Measurements from ENCODE around the gene GPR176.

The GPR176 gene, protein sequence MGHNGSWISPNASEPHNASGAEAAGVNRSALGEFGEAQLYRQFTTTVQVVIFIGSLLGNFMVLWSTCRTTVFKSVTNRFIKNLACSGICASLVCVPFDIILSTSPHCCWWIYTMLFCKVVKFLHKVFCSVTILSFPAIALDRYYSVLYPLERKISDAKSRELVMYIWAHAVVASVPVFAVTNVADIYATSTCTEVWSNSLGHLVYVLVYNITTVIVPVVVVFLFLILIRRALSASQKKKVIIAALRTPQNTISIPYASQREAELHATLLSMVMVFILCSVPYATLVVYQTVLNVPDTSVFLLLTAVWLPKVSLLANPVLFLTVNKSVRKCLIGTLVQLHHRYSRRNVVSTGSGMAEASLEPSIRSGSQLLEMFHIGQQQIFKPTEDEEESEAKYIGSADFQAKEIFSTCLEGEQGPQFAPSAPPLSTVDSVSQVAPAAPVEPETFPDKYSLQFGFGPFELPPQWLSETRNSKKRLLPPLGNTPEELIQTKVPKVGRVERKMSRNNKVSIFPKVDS

GRCh38 chr15:39919748-39920509, at the start of gene GPR176:
TSS of gene GPR176 (minus strand) at chr15:39920266. CDS start at chr15:39920026, 240 bp downstream.
- no peak for DNase-seq (ENCODE audit: low read depth in 2 of 2)

GRCh38 chr15:39969002-39969394, 48.9 kb upstream of the GPR176 start:
- DNase-seq (ENCODE audit: low read depth in 2 of 2), result no peak

DNA sequence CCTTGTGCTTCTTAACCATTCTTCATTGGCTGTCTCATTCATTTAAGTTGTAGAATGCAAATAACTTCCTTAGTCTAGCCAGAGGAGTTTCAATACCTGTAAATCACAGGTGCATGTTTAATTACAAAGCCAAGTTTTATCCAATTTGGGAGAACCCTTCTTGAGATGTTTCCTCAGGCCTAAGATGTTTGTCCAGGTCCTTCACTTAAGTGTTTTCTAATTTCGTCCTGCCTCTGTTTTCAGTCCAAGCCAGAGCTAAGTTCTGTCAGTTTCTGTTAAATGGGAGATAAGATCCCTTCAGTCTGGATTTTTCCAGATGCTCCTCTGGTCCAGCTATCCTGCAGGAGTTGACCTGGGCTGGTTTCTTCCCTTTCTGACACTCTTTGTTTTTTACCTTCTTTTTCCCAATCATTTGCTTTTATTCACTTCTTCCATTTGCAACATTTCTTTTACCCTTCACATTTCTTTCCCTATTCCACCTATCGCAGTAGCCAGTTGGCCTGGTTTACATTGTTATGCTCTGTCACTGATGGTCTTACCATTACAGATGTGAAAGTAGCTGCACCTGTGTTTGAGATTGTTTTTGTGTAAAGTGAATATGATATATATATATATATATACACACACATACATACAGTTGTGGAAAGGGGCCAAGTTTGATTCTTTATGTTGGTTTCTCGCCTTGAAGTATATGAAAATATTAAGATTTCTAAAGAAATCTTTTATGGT, 48.4 kb upstream of the GPR176 start:
- DNase-seq (ENCODE audit: low read depth in 2 of 2), result no peak

GRCh38 chr15:39966521-39966920, 46.5 kb upstream of the GPR176 start:
- no peak for DNase-seq (ENCODE audit: low read depth in 2 of 2)

GRCh38 chr15:39963786-39964185, 43.7 kb upstream of the GPR176 start:
- DNase-seq (ENCODE audit: low read depth in 2 of 2), result no peak

DNA sequence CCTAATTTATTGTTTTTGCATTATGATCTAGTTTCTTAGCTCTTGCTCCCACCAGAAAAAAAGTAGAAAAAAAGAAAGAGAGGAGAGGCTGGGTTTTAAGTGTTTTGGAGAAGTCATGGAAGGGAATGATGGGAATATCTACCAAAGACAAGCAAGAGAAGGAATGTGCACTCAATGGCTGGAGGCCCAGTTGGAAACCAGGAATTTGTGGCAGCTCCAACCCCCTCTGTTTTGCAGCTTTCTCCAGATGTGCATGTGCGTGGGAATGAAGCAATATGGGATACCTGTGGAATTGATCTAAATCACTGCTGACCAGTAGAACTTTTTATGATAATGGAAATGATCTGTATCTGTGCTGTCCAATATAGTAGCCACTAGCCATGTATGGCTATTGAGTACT, 41.0 kb upstream of the GPR176 start:
- DNase-seq (ENCODE audit: low read depth in 2 of 2), result no peak

DNA sequence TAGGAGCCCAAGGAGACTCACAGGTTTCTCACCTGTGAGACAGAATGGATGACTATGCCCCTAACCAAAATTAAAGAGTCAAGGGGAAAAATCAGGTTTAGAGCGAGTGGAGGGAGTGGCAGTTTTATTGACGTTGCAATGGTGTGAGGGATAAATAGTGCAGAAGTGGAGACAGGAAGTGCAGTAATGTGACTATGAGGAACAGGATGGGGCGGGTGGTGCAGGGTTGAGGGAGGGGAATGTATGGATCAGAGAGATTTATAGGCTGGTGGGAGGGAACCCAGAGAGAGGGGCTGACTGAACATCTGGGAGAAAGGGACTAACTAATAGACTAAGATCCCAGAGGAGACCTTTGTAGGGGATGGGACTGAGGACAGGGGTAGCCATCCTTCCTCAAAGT, 40.3 kb upstream of the GPR176 start:
- no peak for DNase-seq (ENCODE audit: low read depth in 2 of 2)

DNA sequence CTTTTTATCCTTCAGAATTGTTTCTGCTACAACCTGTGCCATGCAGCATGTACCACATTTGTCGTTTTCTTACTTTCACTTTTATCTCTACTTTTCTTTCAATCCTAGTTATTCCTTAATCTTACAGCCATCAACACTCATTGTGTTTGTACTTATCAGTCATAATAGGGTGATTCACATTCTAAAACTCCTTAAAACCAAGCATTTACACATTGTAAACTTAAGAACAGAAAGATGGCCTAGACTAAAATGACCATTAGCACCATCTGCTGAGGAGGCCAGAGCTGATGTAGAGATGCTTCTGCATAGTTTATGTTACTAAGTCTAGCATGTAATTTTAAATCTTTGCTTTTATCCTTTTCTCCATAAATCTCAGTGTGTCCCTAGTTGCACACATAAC, 39.3 kb upstream of the GPR176 start:
- no peak for DNase-seq (ENCODE audit: low read depth in 2 of 2)

GRCh38 chr15:39957481-39957880, 37.4 kb upstream of the GPR176 start:
- DNase-seq (ENCODE audit: low read depth in 2 of 2), result no peak

- no peak for DNase-seq (ENCODE audit: low read depth in 2 of 2)
Observed at GRCh38 chr15:39953521-39953920, 33.5 kb upstream of the GPR176 start.

DNA sequence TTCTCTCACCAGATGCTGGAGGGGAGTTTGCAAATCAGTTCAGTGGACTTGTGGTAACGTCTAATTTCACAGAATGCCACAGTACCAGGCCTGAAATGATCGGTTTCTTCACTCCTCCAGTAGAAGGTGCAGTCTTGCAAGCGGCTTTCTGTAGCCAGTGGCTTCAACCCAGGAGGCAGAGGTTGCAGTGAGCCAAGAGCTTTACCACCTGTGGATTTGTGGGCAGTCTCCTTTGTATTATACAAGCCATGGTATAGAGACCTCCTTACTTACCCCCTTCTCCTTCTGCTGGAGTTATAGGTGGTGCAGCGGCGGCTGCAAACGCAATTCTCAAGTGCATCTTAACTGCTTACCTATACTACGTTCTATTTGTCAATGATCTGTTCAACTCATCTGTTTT, 31.5 kb upstream of the GPR176 start:
- DNase-seq (ENCODE audit: low read depth in 2 of 2), result no peak

- DNase-seq (ENCODE audit: low read depth in 2 of 2), result no peak
Observed at GRCh38 chr15:39948817-39949216, 28.8 kb upstream of the GPR176 start.

GRCh38 chr15:39947401-39948197, 27.5 kb upstream of the GPR176 start:
- DNase-seq (ENCODE audit: low read depth in 2 of 2), result no peak

DNA sequence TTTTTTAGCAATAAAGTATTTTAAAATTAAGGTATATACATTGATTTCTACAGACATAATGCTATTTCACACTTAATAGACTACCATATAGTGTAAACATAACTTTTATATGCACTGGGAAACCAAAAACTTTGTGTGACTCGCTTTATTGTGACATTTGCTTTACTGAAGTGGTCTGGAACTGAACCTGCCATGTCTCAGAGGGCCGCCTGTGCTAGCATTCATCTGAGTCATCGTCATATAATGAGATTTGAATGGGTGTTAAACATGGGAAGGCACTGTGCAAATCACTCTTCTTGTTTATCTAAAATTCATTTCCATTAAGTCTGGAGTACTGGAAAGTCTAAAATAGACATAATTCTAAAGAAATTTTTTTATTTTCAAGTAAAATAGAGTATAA, 26.8 kb upstream of the GPR176 start:
- no peak for DNase-seq (ENCODE audit: low read depth in 2 of 2)

DNA sequence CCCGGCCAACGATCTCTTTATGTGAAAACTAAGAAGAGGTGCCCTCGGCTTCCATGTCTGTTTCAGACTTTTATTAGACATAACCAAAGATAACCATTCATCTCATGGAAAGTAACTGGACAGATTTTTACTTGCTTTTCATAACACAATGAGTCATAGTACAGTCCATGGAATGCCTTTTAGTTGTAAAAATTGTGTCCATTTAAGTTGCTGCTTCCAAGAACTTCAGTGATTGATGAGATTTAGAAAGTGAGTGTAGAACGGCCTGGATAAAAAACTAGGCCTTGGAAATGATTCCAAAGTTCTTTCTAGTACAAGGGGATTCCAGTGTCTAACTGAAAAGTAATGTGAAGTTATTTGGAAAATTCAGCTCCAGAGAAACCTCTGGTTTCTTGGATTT, 24.7 kb upstream of the GPR176 start:
- DNase-seq (ENCODE audit: low read depth in 2 of 2), result no peak

DNA sequence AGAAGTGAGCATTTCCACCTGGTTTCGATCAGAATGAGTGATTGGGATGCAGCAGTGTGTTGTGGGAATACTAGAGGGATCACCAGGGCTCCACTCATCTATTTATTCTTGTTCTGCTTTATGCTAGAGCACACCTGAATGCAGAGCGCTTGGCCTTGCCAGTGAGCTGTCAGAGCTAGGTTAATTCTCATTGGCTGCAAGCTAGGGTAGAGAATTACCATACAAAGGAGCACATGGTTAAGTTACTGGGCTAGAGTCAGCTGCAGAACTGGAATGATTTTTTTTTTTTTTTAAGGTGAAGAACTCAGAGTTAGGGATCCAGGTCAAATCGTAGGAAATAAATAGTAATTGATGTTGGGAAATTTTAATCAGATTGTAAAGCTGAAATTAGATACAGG, 22.7 kb upstream of the GPR176 start:
- no peak for DNase-seq (ENCODE audit: low read depth in 2 of 2)

GRCh38 chr15:39942101-39942752, 22.2 kb upstream of the GPR176 start:
- DNase-seq (ENCODE audit: low read depth in 2 of 2), result no peak

GRCh38 chr15:39939487-39940452, 19.7 kb upstream of the GPR176 start:
- no peak for DNase-seq (ENCODE audit: low read depth in 2 of 2)

- DNase-seq (ENCODE audit: low read depth in 2 of 2), result no peak
Observed at GRCh38 chr15:39937696-39938095, 17.6 kb upstream of the GPR176 start.

- no peak for DNase-seq (ENCODE audit: low read depth in 2 of 2)
Observed at GRCh38 chr15:39936681-39937080, 16.6 kb upstream of the GPR176 start.

Data from stimulated activated CD4-positive, alpha-beta T cell treated with anti-CD3 and anti-CD28 coated beads, Interleukin-4, amount 100 ng/mL, for 48 hours (primary cell).